Effector CD8-positive, alpha-beta T cell (primary cell): Measurements from ENCODE around the gene FRG2C.
"Not testable (repeated sequence)": the region's sequence is repeated elsewhere in the genome, so short reads cannot be mapped to it uniquely, and the experiment has no call there.

ENCODE experiments used
- DNase-seq: peaks from one replicate; lab custom pipeline; 2025; lab: John Stamatoyannopoulos, UW
- total RNA-seq, 4 experiments: gene quantifications; one replicate each; lab custom pipeline; 2026; lab: John Stamatoyannopoulos, UW

FRG2C gene
- 0 reads per million in 4 experiments for total RNA-seq

GRCh38 chr3:75664028-75664427 is at the start of gene FRG2C:
TSS of gene FRG2C (plus strand) at chr3:75664328. CDS start at chr3:75664380, 52 bp downstream.
- not testable (repeated sequence) for DNase-seq

- not testable (repeated sequence) for DNase-seq
These were observed 45.3 kb upstream of the FRG2C start for GRCh38 chr3:75618666-75619305.

GRCh38 chr3:75619481-75620031 is 44.6 kb upstream of the FRG2C start:
- not testable (repeated sequence) for DNase-seq

- not testable (repeated sequence) for DNase-seq
These were observed 42.4 kb upstream of the FRG2C start for GRCh38 chr3:75621772-75622171.

- DNase-seq = not testable (repeated sequence)
These were observed 40.5 kb upstream of the FRG2C start for GRCh38 chr3:75623656-75624055.

GRCh38 chr3:75630887-75631535 is 33.1 kb upstream of the FRG2C start:
- not testable (repeated sequence) for DNase-seq

- no peak for DNase-seq
These were observed 32.6 kb upstream of the FRG2C start for GRCh38 chr3:75631541-75631940.

- not testable (repeated sequence) for DNase-seq
These were observed 25.2 kb upstream of the FRG2C start for GRCh38 chr3:75638947-75639346.

GRCh38 chr3:75641107-75641517 is 23.0 kb upstream of the FRG2C start:
- DNase-seq = not testable (repeated sequence)

GRCh38 chr3:75643031-75643800 is 20.9 kb upstream of the FRG2C start:
- DNase-seq = not testable (repeated sequence)

GRCh38 chr3:75645548-75645947 is 18.6 kb upstream of the FRG2C start:
- not testable (repeated sequence) for DNase-seq

GRCh38 chr3:75650191-75650590 is 13.9 kb upstream of the FRG2C start:
- no peak for DNase-seq

- not testable (repeated sequence) for DNase-seq
These were observed 8.8 kb upstream of the FRG2C start for GRCh38 chr3:75655101-75655904.

- not testable (repeated sequence) for DNase-seq
These were observed 8.2 kb upstream of the FRG2C start for GRCh38 chr3:75655956-75656355.

GRCh38 chr3:75658411-75659107 is 5.6 kb upstream of the FRG2C start:
- not testable (repeated sequence) for DNase-seq

- DNase-seq = not testable (repeated sequence)
These were observed 5.1 kb upstream of the FRG2C start for GRCh38 chr3:75659108-75659433.

- not testable (repeated sequence) for DNase-seq
These were observed 1.5 kb downstream of the FRG2C start for GRCh38 chr3:75665626-75666025.

GRCh38 chr3:75667757-75668701 is 3.9 kb downstream of the FRG2C start:
- not testable (repeated sequence) for DNase-seq

- DNase-seq = not testable (repeated sequence)
These were observed 4.7 kb downstream of the FRG2C start for GRCh38 chr3:75668759-75669347.
